22Rv1 (cell line): ENCODE results near the gene OCRL.

ENCODE experiments used
- H3K27ac ChIP-seq: fragments of 450-650 bp; 2 replicates; pipeline ENCODE4 v1.5.1; 2017
- CTCF ChIP-seq: fragments of 450-650 bp; IDR thresholded peaks from 2 replicates; pipeline ENCODE4 v1.5.1; 2017; ENCODE audit warnings: mild to moderate bottlenecking
- ZFX ChIP-seq: fragments of 450-650 bp; IDR thresholded peaks from 2 replicates; pipeline ENCODE4 v1.6.1; 2017; ENCODE audit warnings: antibody characterized with exemption, borderline replicate concordance

OCRL gene

GRCh38 chrX:129540068-129540653 lies at the start of gene OCRL:
OCRL (plus strand) TSS chrX:129540259; CDS start chrX:129540440, 181 bp downstream.
- peak within 1 kb of the TSS; percentile 60 for H3K27ac ChIP-seq
- TF ChIP-seq CTCF (peak; percentile 69), ZFX (no peak)

DNA sequence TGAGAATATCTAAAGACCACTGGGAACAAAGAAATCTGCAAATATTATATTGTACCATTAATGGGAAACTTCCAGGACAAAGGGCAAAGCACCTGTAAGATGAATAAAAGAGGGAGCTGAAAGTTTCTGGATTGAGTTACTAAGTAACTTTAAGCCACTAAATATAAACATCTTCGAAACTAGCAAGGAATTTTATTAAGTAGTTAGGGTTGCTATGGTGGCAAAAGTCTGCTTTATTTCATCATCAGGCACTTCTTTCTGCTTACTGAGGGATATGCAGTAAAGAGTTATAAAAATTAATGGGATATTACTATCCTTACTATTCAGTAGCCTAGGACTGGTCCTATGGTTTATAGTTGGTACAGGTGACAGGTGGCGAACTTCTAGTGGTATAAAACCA lies 49.7 kb upstream of the OCRL start:
- H3K27ac ChIP-seq, result no peak overlapping the region
- TF ChIP-seq CTCF (no peak), ZFX (no peak)

GRCh38 chrX:129493643-129494042 lies 46.4 kb upstream of the OCRL start:
- H3K27ac ChIP-seq, result no peak overlapping the region
- no peak for TF ChIP-seq ZFX
- no peak for TF ChIP-seq CTCF

GRCh38 chrX:129494887-129495286 lies 45.2 kb upstream of the OCRL start:
- TF ChIP-seq CTCF (no peak), ZFX (no peak)
- no peak overlapping the region for H3K27ac ChIP-seq

GRCh38 chrX:129495900-129496299 lies 44.2 kb upstream of the OCRL start:
- no peak overlapping the region for H3K27ac ChIP-seq
- no peak for TF ChIP-seq CTCF
- no peak for TF ChIP-seq ZFX

DNA sequence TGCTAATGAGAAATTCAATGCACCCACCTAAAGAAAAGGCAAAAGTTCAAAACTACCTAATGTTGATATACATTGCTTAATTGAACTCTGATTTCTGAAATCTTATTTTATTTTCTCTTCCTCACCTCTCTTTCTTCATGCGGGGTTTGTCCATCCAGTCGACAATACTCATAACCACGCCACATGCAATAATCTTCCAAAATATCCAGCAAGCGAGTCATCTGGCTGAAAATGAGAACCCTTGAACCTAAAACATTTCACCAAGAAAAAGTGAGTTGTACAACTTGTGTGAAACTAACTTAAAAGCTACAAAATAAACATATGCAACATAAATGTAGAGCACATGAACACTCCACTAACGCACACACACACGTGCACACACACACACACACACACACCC lies 43.4 kb upstream of the OCRL start:
- TF ChIP-seq ZFX (no peak), CTCF (no peak)
- H3K27ac ChIP-seq, result no peak overlapping the region

GRCh38 chrX:129497146-129497843 lies 42.8 kb upstream of the OCRL start:
- TF ChIP-seq ZFX (no peak), CTCF (no peak)
- H3K27ac ChIP-seq, result no peak overlapping the region
